Caco-2 (cell line): ENCODE results near the gene WEE1. TPM values are rescaled to one million over a fixed set of nuclear protein-coding genes. Genes with fewer than 3 reads are reported as not detected.
A peak's percentile ranks its signal among the peaks of the same experiment; 100 is the strongest.
"Not testable (repeated sequence)": the region's sequence is repeated elsewhere in the genome, so short reads cannot be mapped to it uniquely, and the experiment has no call there.

Experiments
- BruUV-seq: library from RNA; stranded (reverse); fragments of 400-500 nt; replicated peaks from 2 replicates; lab custom pipeline; 2021; lab: Mats Ljungman, UMichigan
- CTCF ChIA-PET: fragments of 300-600 bp; sonication (Branson Sonifier 250); formaldehyde crosslinking; loops from one replicate; lab custom pipeline; 2022; ENCODE audit warnings: antibody characterized with exemption; lab: Charles Lee
- POLR2A ChIA-PET: fragments of 300-600 bp; sonication (Branson Sonifier 250); formaldehyde crosslinking; loops from one replicate; lab custom pipeline; 2022; ENCODE audit warnings: antibody characterized with exemption; lab: Charles Lee
- DNase-seq, 2 experiments: peaks; one replicate each; pipeline versions ENCODE4 v3.0.0 to v3.0.0-alpha.2; 2020 to 2022
- H3K27me3 ChIP-seq: replicated peaks from 2 replicates; pipeline ENCODE4 v1.6.0; 2011; ENCODE audit warnings: low read length; ENCODE audit not compliant: control insufficient read depth, insufficient read depth
- H3K36me3 ChIP-seq: 2 replicates; pipeline ENCODE4 v1.5.1; 2011; ENCODE audit warnings: low read length; ENCODE audit not compliant: control insufficient read depth, insufficient read depth
- H3K4me1 ChIP-seq: fragments of 250-450 bp; sonication (Bioruptor Pico); 2 replicates; pipeline ENCODE4 v1.5.1; 2020; ENCODE audit warnings: mild to moderate bottlenecking
- H3K4me3 ChIP-seq: 2 replicates; pipeline ENCODE4 v1.5.1; 2011; ENCODE audit warnings: low read depth, mild to moderate bottlenecking, control low read depth, low read length
- H3K9me3 ChIP-seq: fragments of 250-450 bp; sonication (Bioruptor Pico); 2 replicates; pipeline ENCODE4 v1.5.1; 2020; ENCODE audit warnings: mild to moderate bottlenecking, moderate library complexity
- H3K27ac Mint-ChIP-seq: one replicate; pipeline ENCODE4 v1.8.0; 2022; ENCODE audit warnings: mixed read lengths; ENCODE audit not compliant: unreplicated experiment
- H3K27me3 Mint-ChIP-seq: one replicate; pipeline ENCODE4 v1.8.0; 2022; ENCODE audit warnings: mixed read lengths; ENCODE audit not compliant: insufficient read depth, unreplicated experiment
- H3K36me3 Mint-ChIP-seq: one replicate; pipeline ENCODE4 v1.8.0; 2022; ENCODE audit warnings: mild to moderate bottlenecking, mixed read lengths; ENCODE audit not compliant: insufficient read depth, unreplicated experiment
- H3K4me1 Mint-ChIP-seq: one replicate; pipeline ENCODE4 v1.8.0; 2022; ENCODE audit warnings: low read depth, mixed read lengths; ENCODE audit not compliant: unreplicated experiment
- H3K4me3 Mint-ChIP-seq: one replicate; pipeline ENCODE4 v1.8.0; 2022; ENCODE audit warnings: mild to moderate bottlenecking, moderate library complexity, mixed read lengths; ENCODE audit not compliant: unreplicated experiment
- H3K9me3 Mint-ChIP-seq: one replicate; pipeline ENCODE4 v1.8.0; 2022; ENCODE audit warnings: mixed read lengths; ENCODE audit not compliant: unreplicated experiment
- CTCF ChIP-seq, 2 experiments: fragments of 200-600 bp in 1 of 2; IDR thresholded peaks; 1 replicate in 1 of 2; 2 replicates in 1 of 2; pipeline versions ENCODE4 v1.5.1 to v1.8.0; 2011 to 2022; ENCODE audit warnings: antibody characterized with exemption in 1 of 2, control low read depth in 1 of 2, inconsistent platforms in 1 of 2, low read depth in 1 of 2, low read length in 1 of 2, mild to moderate bottlenecking in 1 of 2, moderate library complexity in 1 of 2; ENCODE audit not compliant: insufficient read depth in 1 of 2, severe bottlenecking in 1 of 2, unreplicated experiment in 1 of 2
- intact Hi-C: fragments of 100-400 bp; cut with micrococcal nuclease; formaldehyde crosslinking; loops from one replicate; pipeline ENCODE4 v1.10.0; 2022; ENCODE audit not compliant: unreplicated experiment
- total RNA-seq: library from RNA; stranded (reverse); gene quantifications from 2 replicates; pipeline ENCODE4 v1.2.3, GENCODE V29; 2022

Gene WEE1
- total RNA-seq, 1 experiment from 2014 or later, result 108 TPM

- no peaks in the 10 kb centered on the region for H3K9me3 ChIP-seq
- no peaks in the 10 kb centered on the region for H3K27me3 ChIP-seq
- Mint-ChIP-seq H3K9me3 (no peaks in the 10 kb centered on the region), H3K4me3 (no peak overlapping the region), H3K27ac (no peak overlapping the region), H3K27me3 (no peaks in the 10 kb centered on the region), H3K4me1 (peaks cover 9% of the 10 kb centered on the region), H3K36me3 (no peaks in the 10 kb centered on the region)
- no peak overlapping the region for H3K4me3 ChIP-seq
- POLR2A ChIA-PET, result no interaction called here
- intact Hi-C loops, result no loop called here
- peaks cover 1% of the 10 kb centered on the region; the same call in 1 of the 2 replicates for H3K36me3 ChIP-seq
- CTCF ChIA-PET, result no interaction called here
- BruUV-seq, result no TSS peak
- H3K4me1 ChIP-seq, result peaks cover 23% of the 10 kb centered on the region
- DNase-seq, result no peak
- TF ChIP-seq CTCF (IDR thresholded peaks at IDR 0.05; ENCODE audit: insufficient read depth in 1 of 2, low read depth in 1 of 2, low read length in 1 of 2, severe bottlenecking in 1 of 2, unreplicated experiment in 1 of 2), result no peak
Observed at GRCh38 chr11:9538548-9538947, 34.9 kb upstream of the WEE1 start.

GRCh38 chr11:9549216-9549615, 24.3 kb upstream of the WEE1 start:
- DNase-seq, H3K4me3 ChIP-seq, H3K9me3 ChIP-seq, H3K27ac Mint-ChIP-seq, POLR2A ChIA-PET, H3K27me3 Mint-ChIP-seq, intact Hi-C loops, H3K4me3 Mint-ChIP-seq, H3K36me3 ChIP-seq, BruUV-seq, H3K27me3 ChIP-seq: not testable (repeated sequence)
- H3K4me1 ChIP-seq, result peaks cover 24% of the 10 kb centered on the region
- CTCF ChIA-PET, result interaction anchor here (1.4 kb wide), 1 partner anchor 14 kb away, joined by 5 read pairs; no protein-coding TSS in a partner anchor
- peaks cover 17% of the 10 kb centered on the region for H3K4me1 Mint-ChIP-seq
- peaks cover 11% of the 10 kb centered on the region for H3K36me3 Mint-ChIP-seq
- H3K9me3 Mint-ChIP-seq, result peaks cover 10% of the 10 kb centered on the region

GRCh38 chr11:9550191-9550628, 23.3 kb upstream of the WEE1 start:
- intact Hi-C loops, result no loop called here
- TF ChIP-seq CTCF (IDR thresholded peaks at IDR 0.05; ENCODE audit: insufficient read depth in 1 of 2, low read depth in 1 of 2, low read length in 1 of 2, severe bottlenecking in 1 of 2, unreplicated experiment in 1 of 2), result no peak
- Mint-ChIP-seq H3K4me1 (peaks cover 17% of the 10 kb centered on the region), H3K27me3 (no peaks in the 10 kb centered on the region), H3K4me3 (peak overlapping the region; percentile 48), H3K36me3 (peaks cover 11% of the 10 kb centered on the region), H3K9me3 (peaks cover 2% of the 10 kb centered on the region), H3K27ac (peak overlapping the region; percentile 80)
- Histone ChIP-seq H3K4me1 (peaks cover 24% of the 10 kb centered on the region), H3K4me3 (no peak overlapping the region), H3K36me3 (no peaks in the 10 kb centered on the region), H3K9me3 (peaks cover 4% of the 10 kb centered on the region; the same call in 1 of the 2 replicates), H3K27me3 (no peaks in the 10 kb centered on the region)
- POLR2A ChIA-PET, result interaction anchor here (0.6 to 1.0 kb wide), 5 partner anchors 15 to 356 kb away, joined by 3 to 4 read pairs (median 3); partner anchors contain the start of gene WEE1
- CTCF ChIA-PET, result interaction anchor here (0.6 to 1.4 kb wide), 3 partner anchors 14 to 63 kb away, joined by 3 to 5 read pairs (median 3); no protein-coding TSS in a partner anchor
- peak in 1 of 2 experiments; percentile 42 for DNase-seq
- no TSS peak for BruUV-seq
